Kidney tubule cell (primary cell): ENCODE measurements around the gene POLR2B.
"Not testable (repeated sequence)": the region's sequence is repeated elsewhere in the genome, so short reads cannot be mapped to it uniquely, and the experiment has no call there.

Experiments
- DNase-seq: peaks from one replicate; pipeline ENCODE4 v3.0.0-alpha.2; 2018; ENCODE audit warnings: low spot score

POLR2B gene

DNA sequence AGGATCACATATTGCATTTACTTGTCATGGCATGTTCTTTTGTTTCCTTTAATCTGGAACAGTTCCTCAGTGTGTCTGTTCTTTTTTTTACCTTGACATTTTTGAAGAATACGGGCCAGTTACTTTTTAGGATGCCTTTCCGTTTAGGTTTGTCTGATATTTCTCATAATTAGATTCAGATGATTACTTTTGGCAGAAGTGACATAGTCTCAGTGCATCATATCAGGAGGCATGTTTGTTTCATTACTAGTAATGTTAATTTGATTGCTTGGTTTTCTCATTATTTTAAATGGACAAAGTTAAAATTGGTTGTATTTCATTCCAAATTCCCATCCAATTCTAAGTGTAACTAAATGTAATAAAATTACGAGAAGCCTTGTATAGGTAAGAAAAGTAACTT lies 8.3 kb downstream of the POLR2B start:
- no peak for DNase-seq

DNA sequence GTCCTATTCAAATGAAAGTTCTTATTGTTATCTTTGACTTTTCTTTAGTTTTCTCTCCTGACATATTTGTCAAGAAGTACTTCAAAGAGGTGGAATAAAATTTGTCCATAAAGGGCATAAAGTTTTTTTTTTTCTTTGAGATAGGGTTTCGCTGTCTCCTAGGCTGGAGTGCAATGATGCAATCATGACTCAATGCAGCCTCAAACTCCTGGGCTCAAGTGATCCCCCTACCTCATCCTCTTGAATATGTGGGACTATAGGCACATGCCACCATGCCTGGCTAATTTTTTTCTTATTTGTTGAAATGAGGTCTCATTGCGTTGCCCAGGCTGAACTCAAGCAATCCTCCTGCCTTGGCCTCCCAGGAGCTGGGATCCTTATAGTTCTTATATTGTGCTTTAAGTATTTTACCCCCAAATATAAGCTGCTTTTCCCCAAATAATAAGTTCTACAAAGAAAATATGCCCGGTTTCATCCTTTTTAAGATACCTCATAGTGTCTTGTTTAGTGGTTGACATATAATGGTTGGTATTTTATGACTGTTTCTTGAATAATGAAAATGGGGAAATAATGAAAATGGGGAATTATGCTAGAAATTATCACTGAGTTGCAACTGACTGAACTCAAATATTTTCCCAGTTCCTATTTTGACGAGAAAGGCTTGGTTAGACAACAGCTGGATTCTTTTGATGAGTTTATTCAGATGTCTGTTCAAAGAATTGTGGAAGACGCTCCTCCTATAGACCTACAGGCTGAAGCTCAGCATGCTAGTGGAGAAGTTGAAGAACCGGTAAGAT lies 11.6 kb downstream of the POLR2B start:
- DNase-seq: peak; percentile 21

DNA sequence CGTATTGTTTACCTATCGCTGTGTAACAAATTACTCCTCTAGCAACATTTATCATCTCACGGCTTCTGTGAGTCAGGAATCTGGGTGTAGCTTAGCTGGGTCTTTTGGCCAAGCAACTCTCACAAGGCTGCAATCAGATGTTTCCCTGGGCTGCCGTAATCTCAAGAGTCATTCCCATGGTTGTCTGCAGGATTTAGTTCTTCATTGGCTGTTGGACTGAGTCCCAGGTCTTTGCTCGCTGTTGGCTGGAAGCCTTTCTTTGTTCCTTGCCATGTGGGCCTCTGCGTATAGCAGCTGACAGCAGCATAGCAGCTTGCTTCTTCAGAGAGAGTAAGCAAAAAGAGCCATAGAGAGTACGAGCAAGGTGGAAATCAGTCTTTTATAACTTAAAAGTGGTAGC lies 16.8 kb downstream of the POLR2B start:
- no peak for DNase-seq

DNA sequence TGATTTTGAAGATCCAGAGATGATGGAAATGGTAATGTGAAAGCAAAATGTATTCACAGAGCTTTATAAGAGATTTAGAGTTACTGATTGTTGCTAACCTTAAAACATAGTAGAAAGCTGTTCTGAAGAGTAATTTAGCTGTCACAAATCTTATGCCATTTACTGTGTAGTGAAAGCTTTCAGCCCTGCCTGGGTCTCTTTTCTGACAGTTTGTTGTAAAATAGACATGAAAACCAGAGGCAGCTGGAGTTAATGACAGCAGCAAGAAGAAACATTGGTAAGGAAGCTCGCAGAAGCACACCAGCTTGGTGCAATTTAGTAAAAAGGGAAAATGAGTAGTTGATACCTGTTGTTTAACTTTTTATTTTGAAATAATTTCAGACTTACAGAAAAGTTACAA lies 21.1 kb downstream of the POLR2B start:
- no peak for DNase-seq

DNA sequence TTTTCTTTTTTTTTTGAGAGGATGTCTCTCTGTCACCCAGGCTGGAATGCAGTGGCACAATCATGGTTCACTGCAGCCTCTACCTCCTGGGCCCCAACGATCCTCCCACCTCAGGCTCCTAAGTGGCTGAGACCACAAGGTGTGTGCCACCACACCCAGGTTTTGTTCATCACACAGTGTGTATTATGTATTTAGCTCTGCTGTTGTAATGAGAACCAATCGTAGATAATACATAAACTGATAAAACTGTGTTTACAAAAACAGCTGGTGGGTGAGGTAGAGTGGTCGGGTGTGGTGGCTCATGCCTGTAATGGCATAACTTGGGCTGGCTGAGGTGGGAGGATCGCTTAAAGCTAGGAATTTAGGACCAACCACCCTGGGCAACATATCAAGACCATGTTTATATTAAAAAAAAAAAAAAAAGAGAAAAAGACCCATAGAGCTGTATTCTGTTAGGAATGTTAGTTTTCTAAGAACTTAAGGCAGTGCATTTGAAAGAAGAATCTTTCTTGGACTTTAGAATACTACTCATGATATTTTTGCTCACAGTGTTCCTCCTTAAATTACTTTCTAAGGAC lies 34.9 kb downstream of the POLR2B start:
- no peak for DNase-seq

DNA sequence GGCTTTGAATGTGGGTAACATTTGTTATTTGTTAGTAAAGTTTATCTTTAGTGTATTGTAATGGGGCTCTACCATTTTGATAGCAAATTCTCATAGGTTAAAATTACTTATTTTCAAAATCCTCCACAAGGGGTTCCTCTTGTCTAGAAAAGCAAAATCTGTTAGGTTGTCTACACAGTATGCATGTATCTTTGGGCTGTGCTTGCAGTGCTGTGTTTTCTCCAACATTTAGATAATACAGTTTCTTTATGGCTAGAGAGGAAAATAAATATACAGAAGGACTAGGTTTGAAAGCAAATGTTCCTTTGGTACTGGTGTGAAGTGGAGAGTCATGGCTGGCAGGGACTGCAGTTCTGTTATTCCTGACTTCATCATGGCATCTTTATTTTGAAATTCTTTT lies 40.3 kb downstream of the POLR2B start:
- DNase-seq: no peak

DNA sequence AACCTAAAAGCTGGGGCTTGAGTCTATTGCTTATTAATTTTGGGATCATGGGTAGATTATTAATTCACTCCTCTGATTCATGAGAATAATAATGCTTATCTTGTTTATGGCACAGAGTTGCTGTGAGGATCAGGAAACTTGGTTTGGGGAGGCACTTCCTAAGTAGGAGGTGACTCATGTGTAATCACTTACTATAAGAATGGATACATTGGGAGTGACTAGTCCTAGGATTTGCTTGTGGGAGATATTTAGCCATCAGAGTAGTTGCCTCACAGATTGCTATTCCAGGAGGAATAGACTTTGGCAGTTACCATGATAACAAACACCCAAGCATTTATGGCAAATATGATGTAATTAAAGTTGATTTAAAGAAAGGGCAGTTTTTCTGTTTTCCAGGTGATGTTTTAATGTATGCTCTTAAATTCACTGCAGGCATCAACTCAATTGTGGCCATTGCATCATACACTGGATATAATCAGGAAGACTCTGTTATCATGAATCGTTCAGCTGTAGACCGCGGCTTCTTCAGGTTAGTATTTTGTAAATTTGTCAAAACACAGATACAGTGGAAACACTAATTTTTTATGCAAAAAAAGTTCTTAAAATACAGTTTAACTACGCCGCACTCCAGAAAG lies 41.9 kb downstream of the POLR2B start:
- peak; percentile 90 for DNase-seq

DNA sequence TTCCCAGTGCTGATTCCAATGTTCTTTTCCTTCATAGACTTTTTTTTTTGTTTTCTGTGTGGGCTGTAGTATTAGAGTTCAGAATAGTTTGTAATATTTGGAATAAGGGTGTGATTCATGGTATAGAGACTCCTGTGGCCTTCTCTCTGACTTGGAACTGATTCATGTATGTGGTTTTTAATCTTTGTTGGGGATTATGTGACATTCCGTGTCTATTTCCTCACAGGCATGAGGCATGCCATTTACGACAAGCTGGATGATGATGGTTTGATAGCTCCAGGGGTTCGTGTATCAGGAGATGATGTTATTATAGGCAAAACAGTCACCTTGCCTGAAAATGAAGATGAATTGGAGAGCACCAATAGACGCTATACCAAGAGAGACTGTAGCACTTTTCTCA lies 44.4 kb downstream of the POLR2B start:
- peak; percentile 69 for DNase-seq

DNA sequence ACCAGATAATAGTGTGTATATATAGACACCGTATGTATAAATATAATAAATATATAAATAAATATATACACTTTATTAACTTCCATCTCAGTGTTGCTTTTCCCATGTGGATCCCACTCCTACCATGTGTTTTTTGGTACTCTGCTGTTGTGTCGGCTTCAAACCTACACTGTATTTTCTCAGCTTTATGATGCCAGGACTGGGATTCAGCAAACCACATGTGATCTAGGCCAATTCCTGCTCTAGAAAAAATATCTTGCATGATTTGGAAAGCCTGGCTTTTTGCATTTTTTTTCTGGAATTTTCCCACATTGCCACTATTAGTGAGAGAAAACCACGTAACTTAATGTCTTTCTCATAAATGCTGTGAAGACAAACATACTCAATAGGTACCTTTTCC lies 55.8 kb downstream of the POLR2B start:
- DNase-seq: no peak

DNA sequence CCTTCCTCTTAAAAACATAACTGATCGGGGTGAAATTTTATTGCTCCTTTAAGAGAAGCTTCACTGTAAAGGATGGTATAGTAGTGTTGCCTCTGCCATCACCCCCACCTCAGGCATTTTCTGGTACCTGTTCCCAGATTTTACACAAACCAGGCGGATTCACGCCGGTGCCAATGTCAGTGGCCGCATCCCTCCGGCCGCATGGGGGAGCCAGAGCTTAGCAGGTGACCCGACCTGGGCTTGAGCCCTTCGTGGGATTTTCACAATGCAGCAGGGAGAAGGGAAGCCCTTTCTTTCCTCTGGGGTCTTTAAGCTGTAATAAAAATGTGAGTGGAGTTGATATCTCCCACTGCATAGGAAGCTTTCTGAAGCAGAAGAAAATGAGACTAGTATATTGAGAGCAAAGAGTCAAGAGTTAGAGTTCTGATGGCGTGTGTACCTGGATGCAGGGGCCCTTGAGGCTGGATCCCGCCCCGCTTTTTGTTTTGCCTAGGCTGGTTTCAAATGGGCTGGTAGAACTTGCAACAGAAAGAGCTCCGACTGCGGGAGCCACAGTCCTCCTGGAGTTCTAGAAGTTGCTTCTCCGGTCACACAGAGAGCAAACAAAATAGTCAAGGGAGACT lies 59.4 kb downstream of the POLR2B start:
- peak; percentile 66 for DNase-seq

DNA sequence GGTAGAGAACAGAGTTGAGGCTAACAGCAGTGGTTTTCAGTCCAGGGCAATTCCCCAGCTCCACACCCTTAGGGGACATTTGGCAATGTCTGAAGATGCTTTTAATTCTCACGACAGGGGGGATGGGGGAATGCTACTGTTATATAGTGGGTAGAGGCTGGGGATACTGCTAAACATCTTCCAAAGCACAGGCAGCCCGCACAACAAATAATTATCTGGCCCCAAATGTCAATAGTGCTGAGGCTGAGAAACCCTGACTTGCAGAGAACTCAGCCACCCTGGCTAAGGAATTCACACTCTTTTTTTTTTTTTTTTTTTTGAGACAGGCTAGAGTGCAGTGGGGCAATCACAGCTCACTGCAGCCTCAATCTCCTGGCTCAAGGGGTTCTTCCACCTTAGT lies 60.6 kb downstream of the POLR2B start:
- DNase-seq: peak; percentile 45

DNA sequence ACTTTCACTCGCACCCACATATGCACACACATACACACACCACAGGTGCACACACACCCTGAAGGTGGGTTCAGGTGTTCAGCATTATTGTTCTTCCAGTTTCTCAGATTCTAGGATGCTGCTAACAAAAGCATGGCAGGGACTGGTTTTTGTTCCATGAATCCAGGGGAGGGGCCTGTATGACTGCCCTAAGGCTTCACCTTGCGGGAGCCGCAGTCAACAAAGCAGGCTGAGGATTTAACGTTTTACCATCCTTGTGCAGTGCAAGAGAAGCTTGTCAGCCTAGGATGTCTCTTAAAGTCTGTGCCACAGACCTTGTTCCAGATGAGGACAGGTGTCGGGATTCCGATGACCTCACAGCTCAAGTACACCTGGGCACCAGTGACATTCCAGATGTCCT lies 61.8 kb downstream of the POLR2B start:
- peak; percentile 31 for DNase-seq

DNA sequence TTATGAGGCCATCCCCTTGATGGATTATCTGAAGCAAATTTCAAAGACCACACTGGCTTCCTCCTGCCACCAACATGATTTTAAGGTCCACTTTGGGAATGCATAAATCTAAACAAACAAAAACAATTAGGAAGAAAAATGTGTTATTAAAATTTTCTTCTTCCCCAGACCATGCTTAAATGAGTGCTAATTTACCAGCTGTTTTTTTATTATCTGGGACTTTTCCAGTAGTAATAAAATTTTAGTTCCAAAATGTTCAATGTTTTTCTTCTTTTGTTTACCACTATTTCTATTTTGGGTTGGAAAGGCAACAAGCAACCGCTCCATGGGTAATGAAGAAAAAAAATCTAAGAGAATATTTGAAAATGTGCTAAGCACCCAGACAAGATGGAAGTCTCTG lies 62.3 kb downstream of the POLR2B start:
- DNase-seq: no peak

DNA sequence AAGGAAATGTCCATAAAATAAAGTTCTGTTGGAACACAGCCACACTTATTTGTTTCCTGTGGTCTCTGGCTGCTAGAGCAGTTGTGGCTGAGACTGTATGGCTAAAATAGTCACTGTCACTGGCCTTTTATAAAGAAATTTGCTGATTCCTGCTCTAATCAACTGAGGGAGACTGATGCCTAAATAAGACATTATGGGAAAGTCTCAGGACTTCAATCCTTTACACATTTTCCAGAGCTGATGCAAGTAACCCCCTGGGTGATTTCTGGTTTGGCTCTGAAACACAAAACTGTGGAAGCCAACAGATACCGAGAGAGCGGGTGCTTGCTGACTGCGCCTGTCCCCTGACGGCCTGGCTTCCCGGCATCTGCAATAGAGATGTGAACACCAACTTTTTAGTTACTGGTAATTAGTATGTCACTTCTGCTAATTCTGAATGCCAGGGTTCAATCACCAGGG lies 64.0 kb downstream of the POLR2B start:
- DNase-seq: no peak

DNA sequence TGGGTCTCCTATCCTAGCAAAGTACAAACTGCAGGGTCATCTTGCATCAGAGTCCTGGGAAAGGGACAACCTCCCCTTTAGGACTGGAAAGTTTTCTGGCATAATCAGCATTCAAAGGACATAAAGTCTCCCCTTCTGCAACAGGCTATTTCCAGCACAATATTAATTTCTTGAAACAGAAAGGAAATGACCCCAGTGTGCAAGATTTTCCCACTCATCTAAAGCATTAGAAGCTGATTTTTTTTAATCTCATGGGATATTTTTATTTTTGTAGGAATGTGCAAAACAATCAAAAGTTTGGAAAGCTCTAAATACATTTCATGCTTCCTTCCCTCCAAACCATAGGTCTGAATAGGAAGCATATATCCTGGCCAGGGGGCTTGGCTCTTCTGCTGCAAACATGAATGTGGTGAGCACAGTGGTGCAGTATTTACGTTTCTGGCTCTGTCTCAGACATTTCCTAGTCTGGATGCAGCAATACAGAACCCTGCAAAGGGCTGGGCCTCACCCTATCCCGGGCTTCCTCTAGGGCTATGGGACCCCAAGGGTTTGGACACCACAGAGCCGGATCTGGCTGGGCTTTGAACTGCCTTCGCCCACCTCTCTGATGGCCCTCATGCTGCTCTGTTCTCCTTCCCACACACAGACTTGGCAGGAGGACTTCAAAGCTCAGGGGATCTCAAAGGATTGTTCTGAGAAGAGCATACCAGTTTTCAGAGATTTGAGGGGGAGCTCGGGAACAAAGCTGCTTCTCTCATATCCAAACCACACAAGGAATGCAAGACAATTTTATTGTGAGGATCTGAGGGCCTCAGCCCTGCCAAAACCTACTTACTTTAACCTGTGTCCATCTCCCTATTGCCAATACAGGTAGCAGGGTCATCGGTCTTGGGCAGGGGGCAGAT lies 64.9 kb downstream of the POLR2B start:
- DNase-seq: no peak

DNA sequence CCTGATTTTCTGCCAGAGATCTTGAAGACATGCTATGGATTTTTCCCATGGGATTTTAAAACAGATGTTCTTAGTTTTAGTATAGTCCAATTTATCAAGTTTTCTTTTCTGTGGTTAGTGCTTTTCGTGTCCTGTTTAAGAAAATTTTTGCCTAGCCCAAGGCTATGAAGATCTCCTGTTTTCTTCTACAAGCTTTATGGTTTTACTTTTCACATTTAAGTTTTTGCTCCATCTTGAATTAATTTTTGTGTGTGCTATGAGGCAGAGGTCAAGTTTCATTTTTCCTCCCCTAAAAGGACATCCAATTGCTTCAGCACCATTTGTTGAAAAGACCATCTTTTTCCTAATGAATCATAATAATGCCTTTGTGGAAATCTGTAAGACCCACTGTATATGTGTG lies 65.6 kb downstream of the POLR2B start:
- DNase-seq: no peak

DNA sequence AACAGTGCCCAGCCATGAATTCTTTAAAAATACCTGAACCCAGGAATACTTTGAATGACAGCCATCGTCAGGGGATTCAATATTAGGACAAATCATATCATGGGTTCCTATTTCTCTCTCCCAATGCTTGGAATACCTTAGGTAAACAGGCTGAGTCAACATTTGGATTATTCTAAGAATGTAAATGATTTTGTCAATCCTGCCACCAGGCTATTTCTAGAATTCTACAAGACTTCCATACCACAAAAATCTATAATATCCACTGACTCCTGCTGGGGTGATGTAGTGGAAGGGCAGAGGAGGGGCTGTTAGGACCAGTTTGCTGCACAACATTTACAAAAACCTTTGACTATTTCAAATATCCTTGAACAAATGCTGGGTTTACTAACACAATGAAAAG lies 66.3 kb downstream of the POLR2B start:
- DNase-seq: peak; percentile 49

DNA sequence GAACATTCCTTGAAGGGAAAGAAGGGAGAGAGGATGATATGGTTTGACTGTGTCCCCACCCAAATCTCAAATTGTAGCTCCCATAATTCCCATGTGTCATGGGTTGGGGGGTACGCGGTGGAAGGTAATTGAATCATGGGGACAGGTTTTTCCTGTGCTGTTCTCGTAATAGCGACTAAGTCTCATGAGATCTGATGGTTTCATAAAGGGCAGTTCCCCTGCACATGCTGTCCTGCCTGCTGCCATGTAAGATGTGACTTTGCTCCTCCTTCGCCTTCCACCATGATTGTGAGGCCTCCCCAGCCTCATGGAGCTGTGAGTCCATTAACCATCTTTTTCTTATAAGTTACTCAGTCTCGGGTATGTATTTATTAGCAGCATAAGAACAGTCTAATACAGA lies 68.3 kb downstream of the POLR2B start:
- DNase-seq: not testable (repeated sequence)

DNA sequence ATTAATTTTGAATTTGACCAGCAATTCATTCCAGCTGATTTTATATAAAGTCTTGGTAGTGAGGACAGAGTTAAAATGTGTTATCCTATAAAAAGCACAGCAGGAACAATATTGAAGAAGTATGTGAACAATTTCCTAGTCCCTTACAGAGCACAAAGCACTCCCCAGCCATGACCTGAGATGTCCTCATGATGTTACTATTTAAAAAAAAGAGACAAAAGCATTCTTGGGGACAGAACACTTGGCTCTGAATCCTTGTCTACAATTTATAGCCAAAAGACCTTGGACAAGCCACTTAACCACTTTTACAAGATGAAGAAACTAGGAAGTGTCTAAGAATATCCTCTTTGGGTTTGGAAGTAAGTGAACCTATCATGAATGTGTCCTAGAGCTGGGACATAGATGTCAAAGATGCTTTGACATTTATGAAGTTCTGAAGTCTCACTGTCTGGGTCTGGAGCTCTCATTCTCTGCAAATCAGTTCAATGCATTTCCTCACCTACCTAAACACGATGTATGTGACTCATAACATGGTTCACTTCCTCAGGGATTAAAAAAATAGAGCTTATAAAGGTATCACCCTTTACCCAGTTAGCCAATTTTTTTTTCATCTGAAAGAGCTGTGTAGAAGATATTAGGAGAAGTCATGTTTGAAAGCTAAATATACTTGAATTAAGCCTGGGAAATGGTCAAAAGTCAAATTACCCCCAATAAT lies 70.1 kb downstream of the POLR2B start:
- peak; percentile 69 for DNase-seq

DNA sequence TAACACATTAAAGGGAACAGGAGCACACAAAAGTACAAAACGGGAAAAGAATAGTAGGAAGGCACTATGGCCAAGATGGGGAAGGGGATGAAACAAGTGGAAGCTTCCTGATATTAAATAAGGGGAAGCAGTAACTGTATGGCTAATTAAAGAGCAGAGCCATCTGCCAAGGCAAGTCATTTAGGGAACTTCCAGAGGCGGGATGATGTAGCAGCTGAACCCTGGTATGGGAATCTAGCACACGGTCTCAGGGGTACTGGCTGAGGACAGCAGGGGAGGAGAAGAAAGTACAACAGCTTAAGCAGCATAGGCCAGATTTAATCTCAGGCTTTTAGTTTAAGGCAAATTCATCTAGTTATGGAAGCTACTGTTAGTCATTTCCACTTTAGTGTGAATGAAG lies 72.4 kb downstream of the POLR2B start:
- DNase-seq: no peak

DNA sequence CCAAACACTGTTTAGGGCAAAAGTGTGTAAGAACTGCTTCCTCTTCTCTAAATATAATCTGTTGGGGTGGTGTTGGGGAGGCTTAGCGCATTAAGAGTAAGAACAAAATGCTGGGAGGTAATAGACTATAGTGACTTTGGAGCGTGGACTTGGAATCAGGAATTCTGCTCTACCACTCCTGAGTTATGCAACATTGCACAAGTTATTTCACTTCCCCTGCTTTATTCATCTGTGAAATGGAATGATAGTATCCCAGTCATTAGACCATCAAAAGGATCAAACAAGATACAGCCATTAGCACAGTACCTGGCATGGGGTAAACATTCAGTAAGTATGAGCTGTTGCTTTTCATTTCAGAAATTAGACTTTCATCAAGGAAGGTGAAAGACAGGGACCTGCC lies 72.8 kb downstream of the POLR2B start:
- peak; percentile 87 for DNase-seq
